Liver (tissue), 3 donors: Measurements from ENCODE around the gene RASGRP4.

Experiments
- ATF3 ChIP-seq: IDR thresholded peaks from 2 replicates; pipeline ENCODE4 v1.6.1; 2016; ENCODE audit warnings: antibody characterized with exemption
- CTCF ChIP-seq: fragments of 150-350 bp; IDR thresholded peaks from 2 replicates; pipeline ENCODE4 v1.5.1; 2017; ENCODE audit warnings: improper control_type of control experiment, low read depth, low read length; ENCODE audit not compliant: missing input control
- FOXA2 ChIP-seq: IDR thresholded peaks from 2 replicates; pipeline ENCODE4 v1.6.1; 2016; ENCODE audit warnings: antibody characterized with exemption
- GABPA ChIP-seq, 2 donors: IDR thresholded peaks in 1 of 2; conservative IDR thresholded peaks in 1 of 2; 2 replicates each; pipeline ENCODE4 v1.6.1; 2016; ENCODE audit warnings: antibody characterized with exemption in 2 of 2, mild to moderate bottlenecking in 1 of 2, moderate library complexity in 1 of 2
- JUND ChIP-seq, 2 donors: IDR thresholded peaks; 2 replicates each; pipeline ENCODE4 v1.6.1; 2016; ENCODE audit warnings: antibody characterized with exemption in 2 of 2
- MAX ChIP-seq: IDR thresholded peaks from 2 replicates; pipeline ENCODE4 v1.6.1; 2016; ENCODE audit warnings: antibody characterized with exemption
- RAD21 ChIP-seq, 2 donors: IDR thresholded peaks; 2 replicates each; pipeline ENCODE4 v1.6.1; 2016; ENCODE audit warnings: antibody characterized with exemption in 2 of 2, mild to moderate bottlenecking in 2 of 2
- REST ChIP-seq: IDR thresholded peaks from 2 replicates; pipeline ENCODE4 v1.6.1; 2016; ENCODE audit warnings: antibody characterized with exemption, mild to moderate bottlenecking
- RXRA ChIP-seq, 2 donors: IDR thresholded peaks; 2 replicates each; pipeline ENCODE4 v1.6.1; 2017 to 2018; ENCODE audit warnings: antibody characterized with exemption in 2 of 2, mild to moderate bottlenecking in 1 of 2
- SP1 ChIP-seq: IDR thresholded peaks from 2 replicates; pipeline ENCODE4 v1.6.1; 2018; ENCODE audit warnings: antibody characterized with exemption, mild to moderate bottlenecking
- TAF1 ChIP-seq: conservative IDR thresholded peaks from 2 replicates; pipeline ENCODE4 v1.6.1; 2016; ENCODE audit warnings: antibody characterized with exemption, mild to moderate bottlenecking
- YY1 ChIP-seq: IDR thresholded peaks from 2 replicates; pipeline ENCODE4 v1.6.1; 2016; ENCODE audit warnings: antibody characterized with exemption, mild to moderate bottlenecking
- donor health status: healthy.
- donor health status: healthy.

GRCh38 chr19:38434549-38435051 is 8.6 kb upstream of the RASGRP4 start:
- no peak for TF ChIP-seq CTCF
- no peak for TF ChIP-seq GABPA (IDR thresholded peaks at IDR 0.05 in 1 of 2, conservative IDR thresholded peaks at IDR 0.05 in 1 of 2)
- no peak for TF ChIP-seq MAX
- TF ChIP-seq RAD21 (IDR thresholded peaks at IDR 0.05), result no peak
- no peak for TF ChIP-seq TAF1
- no peak for TF ChIP-seq YY1
- no peak for TF ChIP-seq RXRA (IDR thresholded peaks at IDR 0.05)
- no peak for TF ChIP-seq REST
- no peak for TF ChIP-seq ATF3
- no peak for TF ChIP-seq JUND (IDR thresholded peaks at IDR 0.05)
- TF ChIP-seq SP1, result no peak
- no peak for TF ChIP-seq FOXA2
